DMS153 treated with DMSO at 0.1 percent for 48 hours (cell line): Measurements from ENCODE around the gene SHANK3.

ENCODE experiments used
- DNase-seq: peaks from one replicate; lab custom pipeline; 2025; ENCODE audit not compliant: unreplicated experiment; lab: John Stamatoyannopoulos, UW

Gene SHANK3

DNA sequence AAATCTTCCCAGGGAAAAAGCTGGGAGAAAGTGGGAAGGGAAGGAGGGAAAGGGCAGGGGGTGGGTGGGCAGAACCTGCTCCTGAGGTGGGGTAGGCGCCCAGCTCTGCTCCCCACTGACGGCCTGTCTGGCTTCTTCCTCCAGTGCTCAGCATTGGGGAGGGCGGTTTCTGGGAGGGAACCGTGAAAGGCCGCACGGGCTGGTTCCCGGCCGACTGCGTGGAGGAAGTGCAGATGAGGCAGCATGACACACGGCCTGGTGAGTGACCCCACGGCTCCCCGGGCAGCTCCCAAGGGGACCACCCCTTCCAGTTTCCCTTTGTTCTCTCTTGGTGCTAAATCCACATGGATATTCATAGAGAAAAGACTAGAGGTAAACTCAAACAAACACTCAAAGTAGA is 25.9 kb downstream of the SHANK3 start:
- DNase-seq: no peak

DNA sequence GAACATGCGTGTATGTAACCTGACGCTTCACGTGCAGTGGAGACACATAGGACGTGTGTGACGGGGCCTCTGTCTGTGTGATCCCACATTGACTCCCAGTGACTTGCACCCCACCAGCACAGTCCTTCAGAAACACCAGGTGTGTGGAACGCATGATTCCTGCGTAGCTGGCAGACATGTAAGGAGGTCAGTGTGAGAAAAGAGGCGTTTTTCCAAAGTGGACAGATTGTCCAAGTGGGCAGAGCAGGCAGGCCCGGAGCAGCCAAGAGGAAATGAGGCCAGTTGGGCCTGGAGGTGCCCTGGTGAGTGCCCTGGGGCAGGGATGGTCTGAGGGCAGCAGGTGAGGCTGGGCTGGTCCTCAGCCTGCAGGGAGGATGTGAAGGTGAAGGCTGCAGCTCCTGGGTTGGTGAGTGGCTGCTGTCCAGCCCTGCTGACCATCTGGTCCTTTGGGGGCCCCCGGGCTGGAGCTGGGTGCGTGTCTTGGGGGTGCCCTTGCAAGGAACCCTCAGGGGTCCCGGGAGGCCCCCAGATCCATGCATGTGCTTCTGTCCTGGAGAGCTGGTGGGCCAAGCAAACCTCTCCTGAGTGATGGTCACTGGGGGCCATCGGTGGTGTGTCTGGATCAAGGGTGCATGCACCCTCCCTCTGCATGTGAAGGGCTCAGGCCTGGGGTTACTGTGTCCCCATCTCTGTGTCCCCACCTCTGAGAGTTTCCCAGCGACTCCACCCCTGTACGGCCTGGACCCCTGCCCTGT is 26.6 kb downstream of the SHANK3 start:
- DNase-seq: no peak

DNA sequence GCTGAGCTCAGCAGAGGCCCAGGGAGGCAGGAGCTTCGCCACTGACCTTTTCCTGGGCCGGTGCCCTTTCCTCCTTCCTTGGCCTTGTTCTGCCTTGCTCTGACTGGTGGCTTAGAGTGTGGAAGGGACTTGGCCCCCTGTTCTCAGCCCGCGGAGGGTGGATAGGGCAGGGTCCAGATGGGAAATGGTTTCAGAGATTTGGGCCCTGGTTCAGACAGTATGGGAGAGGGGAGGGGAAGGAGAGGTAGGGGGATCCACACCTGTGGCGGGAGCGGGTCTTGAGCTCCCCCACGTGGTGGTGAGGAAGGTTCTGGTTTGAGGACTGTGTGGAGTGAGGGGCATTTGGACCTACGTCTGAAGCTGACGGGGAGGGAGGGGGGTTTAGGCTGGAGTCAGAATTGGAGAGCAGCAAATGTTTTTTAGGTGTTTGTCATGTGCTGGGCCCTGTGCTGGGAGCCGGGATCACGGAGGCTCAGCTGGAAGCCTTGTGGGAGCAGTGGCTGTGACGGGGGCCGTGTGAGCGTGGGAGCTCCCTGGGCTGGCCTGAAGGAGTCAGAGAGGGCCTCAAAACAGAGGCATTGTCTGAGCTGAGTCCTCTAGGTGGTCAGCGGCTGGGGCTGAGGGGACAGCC is 27.2 kb downstream of the SHANK3 start:
- no peak for DNase-seq

DNA sequence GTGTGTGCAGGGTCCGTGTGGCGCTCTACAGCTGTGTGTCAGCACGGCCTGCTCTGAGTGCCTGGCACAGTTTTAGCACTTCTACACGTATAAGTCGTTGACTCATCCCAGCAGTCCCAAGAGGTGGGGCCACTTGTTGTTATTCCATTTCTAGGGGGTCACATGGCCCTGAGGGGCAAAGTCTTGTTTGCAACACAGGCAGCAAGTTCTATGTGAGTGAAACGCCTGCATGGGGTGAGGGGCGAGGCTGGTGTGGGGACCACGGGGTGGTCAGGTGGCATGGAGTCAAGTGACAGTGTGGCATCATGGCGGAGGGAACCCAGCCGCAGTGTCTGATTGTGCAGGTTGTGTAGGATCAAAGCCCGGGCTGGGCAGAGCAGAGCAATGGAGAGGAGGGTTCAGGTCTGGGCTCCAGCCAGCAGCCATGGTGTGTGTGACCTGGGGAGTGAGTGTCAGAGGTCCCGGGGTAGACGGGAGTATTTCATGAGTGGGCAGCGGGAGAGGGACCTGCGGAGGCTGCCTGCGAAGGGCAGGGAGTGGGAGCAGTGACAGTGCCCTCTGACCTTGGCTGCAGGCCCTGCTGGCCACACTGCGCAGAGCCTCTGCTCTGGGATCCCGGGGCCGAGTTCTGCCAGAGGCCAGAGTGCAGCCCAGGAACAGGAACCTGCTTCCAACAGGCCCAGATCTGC is 27.9 kb downstream of the SHANK3 start:
- no peak for DNase-seq

DNA sequence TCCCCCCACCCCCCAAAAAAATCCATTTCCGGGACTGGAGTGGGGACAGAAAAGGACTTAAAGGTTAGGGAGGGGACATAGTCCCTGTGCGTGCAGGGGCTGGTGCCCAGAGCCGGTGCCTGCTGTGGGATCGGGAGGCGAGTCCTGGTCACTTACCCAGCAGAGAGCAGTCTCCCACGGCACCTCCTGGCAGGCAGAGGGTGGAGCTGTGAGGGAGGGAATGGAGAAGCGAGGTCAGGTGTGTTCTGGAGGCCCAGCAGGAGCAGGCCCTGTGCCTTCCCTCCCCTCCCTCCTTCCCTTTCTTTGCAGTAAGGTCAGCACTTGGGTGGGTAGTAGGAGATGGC is 28.4 kb downstream of the SHANK3 start:
- no peak for DNase-seq

DNA sequence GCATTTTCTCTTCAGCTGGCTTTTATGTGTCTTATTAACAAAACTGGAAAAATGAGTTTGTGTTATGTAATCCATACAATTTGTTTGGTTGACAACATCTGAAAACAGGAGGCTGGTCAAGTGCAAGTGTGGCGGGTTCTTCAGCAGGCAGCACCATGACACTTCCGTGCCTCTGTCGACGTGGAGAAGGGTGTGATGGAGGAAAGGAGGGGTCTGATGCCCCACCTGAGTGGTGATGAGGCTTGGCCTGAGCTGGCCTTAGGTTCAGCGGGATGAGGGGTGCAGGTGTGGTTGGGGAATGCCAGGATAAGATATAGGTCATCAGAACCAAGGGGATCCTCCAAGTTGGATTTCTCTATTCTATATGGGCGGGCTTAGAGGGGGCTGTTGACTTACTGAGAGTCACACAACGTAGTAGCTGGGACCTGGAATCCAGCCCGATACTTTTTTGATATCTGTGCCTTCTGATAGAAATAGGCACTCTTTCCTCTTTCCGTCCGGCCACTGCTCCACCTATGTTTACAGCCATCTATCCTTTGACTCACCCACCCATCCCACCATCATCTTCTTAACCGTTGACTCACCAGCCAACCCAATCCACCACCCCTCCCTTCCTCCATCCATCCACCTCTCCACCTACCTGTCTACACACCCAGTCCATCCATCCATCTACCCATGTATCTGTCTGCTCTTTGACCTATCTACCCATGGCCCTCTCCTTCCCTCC is 29.0 kb downstream of the SHANK3 start:
- DNase-seq: no peak

DNA sequence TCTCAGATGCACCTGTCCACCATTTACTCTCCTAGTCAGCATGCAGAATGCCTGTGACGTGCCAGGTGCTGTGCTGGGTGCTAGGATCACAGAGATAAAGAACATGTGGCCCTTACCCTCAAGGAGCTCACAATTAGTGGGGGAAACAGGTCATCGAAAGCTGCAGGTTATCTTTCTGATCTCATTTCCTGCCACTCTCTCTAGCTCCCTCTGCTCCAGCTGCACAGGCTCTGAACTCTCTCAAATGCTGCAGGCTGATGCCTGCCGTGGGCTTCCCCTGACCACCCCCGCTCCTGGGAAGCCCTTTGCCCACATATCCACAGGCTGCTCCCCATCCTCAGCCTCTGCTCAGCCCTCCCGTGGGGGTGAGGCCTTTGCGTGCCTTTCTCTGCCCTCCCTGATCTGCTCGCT is 29.6 kb downstream of the SHANK3 start:
- no peak for DNase-seq

DNA sequence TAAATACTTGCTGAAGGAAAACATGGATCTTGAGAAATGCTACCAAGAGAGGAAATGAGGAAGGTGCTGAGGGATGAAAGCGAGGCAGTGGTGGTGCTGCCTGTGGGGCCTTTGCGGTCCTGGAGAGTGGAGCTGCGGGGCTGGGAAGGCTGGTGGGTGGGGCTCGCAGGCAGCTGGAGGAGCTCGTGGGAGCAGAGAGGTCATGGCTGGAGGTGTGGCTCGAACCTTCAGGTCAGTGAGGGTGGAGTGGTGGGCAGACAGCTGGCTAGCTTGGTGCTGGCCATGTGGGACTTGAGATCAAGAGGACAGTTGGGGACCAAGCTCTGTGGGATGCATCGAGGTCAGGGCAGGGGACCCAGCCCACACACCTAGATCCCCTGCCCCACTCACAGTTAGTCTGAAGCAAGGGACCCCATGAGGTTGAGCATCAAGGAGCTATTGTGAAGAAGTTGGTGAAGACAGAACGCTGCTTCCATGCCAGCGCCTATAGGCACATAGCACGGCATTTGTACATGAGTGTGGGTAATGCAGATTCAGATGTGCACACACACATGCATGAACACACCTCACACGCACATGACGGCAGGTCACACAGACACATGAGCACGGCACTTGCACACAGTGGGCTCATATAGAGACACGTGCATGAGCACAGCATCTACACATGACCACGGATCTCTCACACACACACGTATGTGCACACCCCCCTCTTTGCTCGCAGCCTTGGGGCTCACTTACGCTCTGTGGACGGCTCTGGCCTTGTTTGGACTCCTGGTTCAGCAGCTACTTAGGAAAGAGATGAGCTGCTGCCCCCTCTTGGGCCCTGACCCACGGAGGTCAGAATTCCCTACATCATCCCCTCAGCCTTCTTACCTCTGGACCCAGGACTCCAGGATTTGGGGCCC is 30.4 kb downstream of the SHANK3 start:
- DNase-seq: no peak

DNA sequence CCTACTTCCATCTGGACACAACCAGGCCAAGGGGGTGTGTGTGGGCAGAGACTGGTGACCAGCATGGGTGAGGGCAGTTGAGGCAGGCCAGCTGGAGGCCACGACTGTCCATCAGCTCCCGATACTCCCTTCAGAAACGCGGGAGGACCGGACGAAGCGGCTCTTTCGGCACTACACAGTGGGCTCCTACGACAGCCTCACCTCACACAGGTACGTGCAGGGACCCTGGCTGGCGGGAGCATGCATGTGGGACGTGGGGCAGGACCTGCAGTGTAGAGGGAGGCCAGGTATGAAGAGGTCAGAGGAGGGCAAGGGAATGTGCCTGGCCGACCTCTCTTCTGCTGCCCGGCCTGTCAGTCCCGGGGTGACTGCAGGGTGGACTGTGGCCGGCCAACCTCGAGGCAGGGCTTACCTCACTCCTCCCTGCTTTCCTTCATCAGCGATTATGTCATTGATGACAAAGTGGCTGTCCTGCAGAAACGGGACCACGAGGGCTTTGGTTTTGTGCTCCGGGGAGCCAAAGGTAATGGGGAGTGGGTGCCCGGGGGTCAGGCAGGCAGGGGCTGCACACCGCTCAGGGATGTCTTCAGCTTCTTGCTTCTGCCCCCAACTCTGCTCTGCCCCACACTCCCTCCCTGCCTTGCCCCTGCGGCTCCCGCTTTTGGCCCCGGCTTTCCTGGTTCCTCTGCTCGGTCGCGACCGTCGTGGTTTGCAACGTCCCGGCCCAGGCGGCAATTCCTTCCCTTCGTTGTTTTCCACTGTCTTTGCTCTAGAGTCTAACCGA is 31.3 kb downstream of the SHANK3 start:
- no peak for DNase-seq

DNA sequence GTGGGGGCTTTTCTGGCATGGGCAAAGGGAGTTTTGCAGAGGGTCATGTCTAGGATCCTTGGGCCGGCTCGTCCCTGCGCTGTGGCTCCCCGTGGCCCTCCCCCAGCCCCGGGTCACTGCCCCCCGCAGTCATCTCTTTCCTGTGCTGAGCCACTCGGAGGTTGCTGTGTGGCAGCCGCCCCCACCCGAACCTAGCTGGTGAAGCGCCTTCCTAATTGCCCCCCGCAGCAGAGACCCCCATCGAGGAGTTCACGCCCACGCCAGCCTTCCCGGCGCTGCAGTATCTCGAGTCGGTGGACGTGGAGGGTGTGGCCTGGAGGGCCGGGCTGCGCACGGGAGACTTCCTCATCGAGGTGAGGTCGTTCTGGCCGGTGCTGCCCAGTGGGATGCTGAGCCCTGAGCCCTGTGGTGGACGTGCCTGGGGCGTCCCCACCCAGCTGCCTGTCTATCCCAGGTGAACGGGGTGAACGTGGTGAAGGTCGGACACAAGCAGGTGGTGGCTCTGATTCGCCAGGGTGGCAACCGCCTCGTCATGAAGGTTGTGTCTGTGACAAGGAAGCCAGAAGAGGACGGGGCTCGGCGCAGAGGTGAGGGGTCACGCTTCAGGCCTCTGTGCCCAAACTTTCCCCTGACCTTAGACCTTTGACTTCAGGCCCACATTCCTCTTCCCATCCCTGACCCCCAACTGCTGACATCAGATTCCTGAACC is 32.0 kb downstream of the SHANK3 start:
- no peak for DNase-seq

DNA sequence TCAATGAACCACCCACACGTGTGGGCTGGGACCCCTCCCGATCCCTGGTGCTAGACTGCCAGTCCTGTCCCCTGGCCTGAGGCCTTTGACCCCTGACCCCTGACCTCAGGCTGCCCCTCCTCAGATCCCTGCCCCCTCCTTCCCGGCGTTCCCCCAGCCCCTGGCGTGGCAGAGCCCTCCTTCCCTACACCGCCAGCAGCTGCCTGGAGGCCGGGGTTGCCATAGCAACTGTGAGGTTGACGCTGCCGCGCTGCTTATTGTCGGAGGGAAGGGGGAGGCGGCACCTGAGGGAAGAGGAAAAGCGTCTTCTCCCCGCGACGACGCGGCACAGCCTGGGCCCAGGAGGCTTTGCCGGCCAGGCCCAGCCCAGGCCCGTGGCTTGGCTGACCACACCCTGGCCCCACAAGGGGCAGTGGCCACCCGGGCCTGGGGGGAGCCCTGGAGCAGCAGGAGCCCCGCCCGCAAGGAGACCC is 32.6 kb downstream of the SHANK3 start:
- DNase-seq: peak; percentile 38

DNA sequence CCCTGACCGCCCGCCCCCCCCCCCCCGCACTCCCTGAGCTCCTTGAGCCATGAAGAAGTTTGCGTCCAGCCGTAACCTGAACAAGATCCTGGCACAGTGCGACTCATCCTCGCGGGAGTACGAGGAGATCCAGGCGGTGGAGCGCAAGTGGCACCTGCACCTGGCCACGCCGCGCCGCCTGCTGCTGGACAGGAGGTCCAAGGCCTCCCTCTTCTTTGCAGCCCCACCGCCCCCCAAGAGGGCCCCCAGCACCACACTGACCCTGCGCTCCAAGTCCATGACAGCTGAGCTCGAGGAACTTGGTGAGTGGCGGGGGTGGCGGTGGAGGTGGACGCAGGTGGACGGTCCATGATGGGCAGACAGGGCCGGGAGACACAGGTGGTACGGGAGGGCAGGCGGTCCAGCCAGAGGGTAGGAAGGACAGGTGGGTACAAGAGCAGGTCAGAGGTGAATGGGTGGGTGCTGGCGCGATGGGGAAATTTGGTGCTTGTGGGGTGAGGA is 33.3 kb downstream of the SHANK3 start:
- no peak for DNase-seq

DNA sequence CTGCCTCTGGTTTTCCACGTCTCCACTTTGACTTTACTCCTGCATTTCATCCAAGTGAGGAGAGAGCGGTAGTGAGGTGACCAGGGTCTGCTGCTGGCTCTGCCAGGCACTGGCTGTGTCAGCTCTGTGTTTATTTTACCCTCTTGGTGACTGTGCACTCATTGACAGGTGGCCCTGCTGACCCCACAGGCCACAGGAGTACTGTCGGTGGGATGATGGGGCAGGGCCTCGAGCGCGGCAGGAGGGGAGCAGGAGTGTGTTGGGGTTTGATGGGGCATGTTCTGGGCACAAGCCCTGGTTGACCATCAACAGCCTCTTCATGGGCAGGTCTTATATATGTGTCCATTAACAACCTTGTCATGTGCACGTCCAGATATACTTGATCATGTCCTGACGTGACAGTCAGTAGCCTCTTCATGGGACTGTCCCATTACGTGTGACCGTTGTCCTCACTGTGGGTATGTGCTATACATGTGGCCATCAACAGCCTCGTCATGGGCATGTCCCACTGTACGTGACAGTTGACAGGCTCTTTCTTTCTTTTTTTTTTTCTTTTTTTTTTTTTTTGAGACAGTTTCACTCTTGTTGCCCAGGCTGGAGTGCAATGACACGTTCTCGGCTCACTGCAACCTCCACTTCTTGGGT is 34.0 kb downstream of the SHANK3 start:
- DNase-seq: no peak

DNA sequence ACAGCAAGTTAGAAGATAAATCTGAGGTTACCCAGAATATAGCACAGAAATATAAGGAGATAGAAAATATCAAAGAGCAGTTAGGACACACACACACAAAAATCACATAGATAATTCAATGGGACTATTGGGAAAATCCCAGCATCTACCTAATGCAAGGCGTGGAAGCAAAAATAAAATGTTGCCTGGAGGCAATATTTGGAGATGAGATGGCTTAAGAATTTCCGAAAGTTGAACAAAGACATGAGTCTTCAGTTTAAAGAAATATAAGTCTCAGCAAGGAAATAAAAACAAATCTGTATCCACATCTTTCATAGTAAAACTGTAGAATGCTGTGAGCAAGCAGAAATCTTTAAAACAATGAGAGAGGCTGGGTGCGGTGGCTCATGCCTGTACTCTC is 35.9 kb downstream of the SHANK3 start:
- DNase-seq: no peak

DNA sequence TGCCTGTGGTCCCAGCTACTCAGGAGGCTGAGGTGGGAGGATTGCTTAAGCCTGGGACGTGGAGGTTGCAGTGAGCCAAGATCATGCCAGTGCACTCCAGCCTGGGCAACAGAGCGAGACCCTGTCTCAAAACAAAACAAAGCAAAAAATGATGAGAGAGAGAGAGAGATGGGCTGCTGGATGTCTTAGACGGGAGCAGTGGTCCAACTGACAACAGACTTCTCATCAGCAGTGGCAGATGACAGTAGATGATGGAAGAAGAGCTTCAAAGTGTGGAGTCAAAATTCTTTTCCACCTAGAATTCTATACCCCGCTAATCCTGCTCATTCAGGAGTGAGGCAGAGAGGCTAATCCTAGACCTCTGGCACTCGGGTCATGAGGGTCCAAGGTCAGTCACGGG is 36.4 kb downstream of the SHANK3 start:
- no peak for DNase-seq

DNA sequence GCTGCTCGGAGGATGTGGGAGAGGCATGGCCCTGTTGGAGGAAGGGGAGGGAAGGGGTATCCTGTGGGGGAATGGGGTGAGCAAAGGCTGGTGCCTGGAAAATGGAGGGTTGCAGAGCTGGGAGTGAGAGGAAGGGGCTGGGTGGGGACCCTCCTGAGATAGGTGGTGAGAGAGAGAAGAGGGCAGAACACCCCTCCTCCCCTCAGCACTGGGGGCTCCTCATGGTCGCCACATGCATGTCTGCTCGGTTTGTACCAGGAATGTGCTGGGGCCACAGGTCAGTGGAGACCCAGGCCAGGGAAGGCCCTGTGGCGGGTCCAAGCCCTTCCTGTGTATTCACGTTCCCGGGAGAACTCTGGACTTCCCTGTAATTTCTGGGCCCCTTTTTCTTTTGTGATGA is 37.6 kb downstream of the SHANK3 start:
- DNase-seq: no peak

DNA sequence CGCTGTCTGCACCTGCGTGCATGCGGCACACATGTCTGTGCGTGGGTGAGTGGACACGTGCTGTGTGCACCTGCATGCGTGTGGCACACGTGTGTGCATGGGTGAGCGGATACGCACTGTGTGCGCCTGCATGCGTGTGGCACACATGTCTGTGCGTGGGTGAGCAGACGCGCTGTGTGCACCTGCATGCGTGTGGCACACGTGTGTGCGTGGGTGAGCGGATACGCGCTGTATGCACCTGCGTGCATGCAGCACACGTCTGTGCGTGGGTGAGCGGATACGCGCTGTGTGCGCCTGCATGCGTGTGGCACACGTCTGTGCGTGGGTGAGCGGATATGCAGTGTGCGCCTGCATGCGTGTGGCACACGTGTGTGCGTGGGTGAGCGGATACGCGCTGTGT is 38.3 kb downstream of the SHANK3 start:
- no peak for DNase-seq
